Liver (tissue), 3 donors: ENCODE measurements around the gene STAM.

Source experiments
- CTCF ChIP-seq: fragments of 150-350 bp; IDR thresholded peaks from 2 replicates; pipeline ENCODE4 v1.5.1; 2017; ENCODE audit warnings: improper control_type of control experiment, low read depth, low read length; ENCODE audit not compliant: missing input control
- FOXA1 ChIP-seq: IDR thresholded peaks from 2 replicates; pipeline ENCODE4 v1.6.1; 2016; ENCODE audit warnings: antibody characterized with exemption
- GABPA ChIP-seq, 2 donors: IDR thresholded peaks in 1 of 2; conservative IDR thresholded peaks in 1 of 2; 2 replicates each; pipeline ENCODE4 v1.6.1; 2016; ENCODE audit warnings: antibody characterized with exemption in 2 of 2, mild to moderate bottlenecking in 1 of 2, moderate library complexity in 1 of 2
- HNF4A ChIP-seq, 2 donors: conservative IDR thresholded peaks; 2 replicates each; pipeline ENCODE4 v1.6.1; 2016; ENCODE audit warnings: antibody characterized with exemption in 2 of 2, mild to moderate bottlenecking in 2 of 2
- JUND ChIP-seq, 2 donors: IDR thresholded peaks; 2 replicates each; pipeline ENCODE4 v1.6.1; 2016; ENCODE audit warnings: antibody characterized with exemption in 2 of 2
- MAX ChIP-seq: IDR thresholded peaks from 2 replicates; pipeline ENCODE4 v1.6.1; 2016; ENCODE audit warnings: antibody characterized with exemption
- RAD21 ChIP-seq, 2 donors: IDR thresholded peaks; 2 replicates each; pipeline ENCODE4 v1.6.1; 2016; ENCODE audit warnings: antibody characterized with exemption in 2 of 2, mild to moderate bottlenecking in 2 of 2
- RXRA ChIP-seq, 2 donors: IDR thresholded peaks; 2 replicates each; pipeline ENCODE4 v1.6.1; 2017 to 2018; ENCODE audit warnings: antibody characterized with exemption in 2 of 2, mild to moderate bottlenecking in 1 of 2
- SP1 ChIP-seq: IDR thresholded peaks from 2 replicates; pipeline ENCODE4 v1.6.1; 2018; ENCODE audit warnings: antibody characterized with exemption, mild to moderate bottlenecking
- TAF1 ChIP-seq: conservative IDR thresholded peaks from 2 replicates; pipeline ENCODE4 v1.6.1; 2016; ENCODE audit warnings: antibody characterized with exemption, mild to moderate bottlenecking
- YY1 ChIP-seq: IDR thresholded peaks from 2 replicates; pipeline ENCODE4 v1.6.1; 2016; ENCODE audit warnings: antibody characterized with exemption, mild to moderate bottlenecking
- TF ChIP-seq, protein P1 (sequence below): IDR thresholded peaks from 2 replicates; pipeline ENCODE4 v1.6.1; 2016; ENCODE audit warnings: antibody characterized with exemption
- TF ChIP-seq, protein P2 (sequence below): IDR thresholded peaks from 2 replicates; pipeline ENCODE4 v1.6.1; 2016; ENCODE audit warnings: antibody characterized with exemption, mild to moderate bottlenecking
- TF ChIP-seq, protein P3 (sequence below): IDR thresholded peaks from 2 replicates; pipeline ENCODE4 v1.6.1; 2016; ENCODE audit warnings: antibody characterized with exemption
- donor health status: healthy.
- donor health status: healthy.

GRCh38 chr10:17661510-17661909 lies 17.6 kb downstream of the STAM start:
- no peak for TF ChIP-seq CTCF
- no peak for TF ChIP-seq RAD21 (IDR thresholded peaks at IDR 0.05)
- TF ChIP-seq MAX: no peak
- no peak for TF ChIP-seq FOXA1
- TF ChIP-seq, protein P1, sequence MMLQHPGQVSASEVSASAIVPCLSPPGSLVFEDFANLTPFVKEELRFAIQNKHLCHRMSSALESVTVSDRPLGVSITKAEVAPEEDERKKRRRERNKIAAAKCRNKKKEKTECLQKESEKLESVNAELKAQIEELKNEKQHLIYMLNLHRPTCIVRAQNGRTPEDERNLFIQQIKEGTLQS: no peak
- TF ChIP-seq TAF1: no peak
- no peak for TF ChIP-seq JUND (IDR thresholded peaks at IDR 0.05)
- TF ChIP-seq SP1: no peak
- TF ChIP-seq RXRA (IDR thresholded peaks at IDR 0.05): no peak
- TF ChIP-seq HNF4A (conservative IDR thresholded peaks at IDR 0.05): no peak
- TF ChIP-seq, protein P2, sequence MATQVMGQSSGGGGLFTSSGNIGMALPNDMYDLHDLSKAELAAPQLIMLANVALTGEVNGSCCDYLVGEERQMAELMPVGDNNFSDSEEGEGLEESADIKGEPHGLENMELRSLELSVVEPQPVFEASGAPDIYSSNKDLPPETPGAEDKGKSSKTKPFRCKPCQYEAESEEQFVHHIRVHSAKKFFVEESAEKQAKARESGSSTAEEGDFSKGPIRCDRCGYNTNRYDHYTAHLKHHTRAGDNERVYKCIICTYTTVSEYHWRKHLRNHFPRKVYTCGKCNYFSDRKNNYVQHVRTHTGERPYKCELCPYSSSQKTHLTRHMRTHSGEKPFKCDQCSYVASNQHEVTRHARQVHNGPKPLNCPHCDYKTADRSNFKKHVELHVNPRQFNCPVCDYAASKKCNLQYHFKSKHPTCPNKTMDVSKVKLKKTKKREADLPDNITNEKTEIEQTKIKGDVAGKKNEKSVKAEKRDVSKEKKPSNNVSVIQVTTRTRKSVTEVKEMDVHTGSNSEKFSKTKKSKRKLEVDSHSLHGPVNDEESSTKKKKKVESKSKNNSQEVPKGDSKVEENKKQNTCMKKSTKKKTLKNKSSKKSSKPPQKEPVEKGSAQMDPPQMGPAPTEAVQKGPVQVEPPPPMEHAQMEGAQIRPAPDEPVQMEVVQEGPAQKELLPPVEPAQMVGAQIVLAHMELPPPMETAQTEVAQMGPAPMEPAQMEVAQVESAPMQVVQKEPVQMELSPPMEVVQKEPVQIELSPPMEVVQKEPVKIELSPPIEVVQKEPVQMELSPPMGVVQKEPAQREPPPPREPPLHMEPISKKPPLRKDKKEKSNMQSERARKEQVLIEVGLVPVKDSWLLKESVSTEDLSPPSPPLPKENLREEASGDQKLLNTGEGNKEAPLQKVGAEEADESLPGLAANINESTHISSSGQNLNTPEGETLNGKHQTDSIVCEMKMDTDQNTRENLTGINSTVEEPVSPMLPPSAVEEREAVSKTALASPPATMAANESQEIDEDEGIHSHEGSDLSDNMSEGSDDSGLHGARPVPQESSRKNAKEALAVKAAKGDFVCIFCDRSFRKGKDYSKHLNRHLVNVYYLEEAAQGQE: no peak
- TF ChIP-seq GABPA (IDR thresholded peaks at IDR 0.05 in 1 of 2, conservative IDR thresholded peaks at IDR 0.05 in 1 of 2): no peak
- TF ChIP-seq YY1: no peak
- TF ChIP-seq, protein P3, sequence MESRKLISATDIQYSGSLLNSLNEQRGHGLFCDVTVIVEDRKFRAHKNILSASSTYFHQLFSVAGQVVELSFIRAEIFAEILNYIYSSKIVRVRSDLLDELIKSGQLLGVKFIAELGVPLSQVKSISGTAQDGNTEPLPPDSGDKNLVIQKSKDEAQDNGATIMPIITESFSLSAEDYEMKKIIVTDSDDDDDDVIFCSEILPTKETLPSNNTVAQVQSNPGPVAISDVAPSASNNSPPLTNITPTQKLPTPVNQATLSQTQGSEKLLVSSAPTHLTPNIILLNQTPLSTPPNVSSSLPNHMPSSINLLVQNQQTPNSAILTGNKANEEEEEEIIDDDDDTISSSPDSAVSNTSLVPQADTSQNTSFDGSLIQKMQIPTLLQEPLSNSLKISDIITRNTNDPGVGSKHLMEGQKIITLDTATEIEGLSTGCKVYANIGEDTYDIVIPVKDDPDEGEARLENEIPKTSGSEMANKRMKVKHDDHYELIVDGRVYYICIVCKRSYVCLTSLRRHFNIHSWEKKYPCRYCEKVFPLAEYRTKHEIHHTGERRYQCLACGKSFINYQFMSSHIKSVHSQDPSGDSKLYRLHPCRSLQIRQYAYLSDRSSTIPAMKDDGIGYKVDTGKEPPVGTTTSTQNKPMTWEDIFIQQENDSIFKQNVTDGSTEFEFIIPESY: no peak
